Measurements from ENCODE around the gene PTGES2.
"Not testable (repeated sequence)": the region's sequence is repeated elsewhere in the genome, so short reads cannot be mapped to it uniquely, and the experiment has no call there.

PTGES2 gene

DNA sequence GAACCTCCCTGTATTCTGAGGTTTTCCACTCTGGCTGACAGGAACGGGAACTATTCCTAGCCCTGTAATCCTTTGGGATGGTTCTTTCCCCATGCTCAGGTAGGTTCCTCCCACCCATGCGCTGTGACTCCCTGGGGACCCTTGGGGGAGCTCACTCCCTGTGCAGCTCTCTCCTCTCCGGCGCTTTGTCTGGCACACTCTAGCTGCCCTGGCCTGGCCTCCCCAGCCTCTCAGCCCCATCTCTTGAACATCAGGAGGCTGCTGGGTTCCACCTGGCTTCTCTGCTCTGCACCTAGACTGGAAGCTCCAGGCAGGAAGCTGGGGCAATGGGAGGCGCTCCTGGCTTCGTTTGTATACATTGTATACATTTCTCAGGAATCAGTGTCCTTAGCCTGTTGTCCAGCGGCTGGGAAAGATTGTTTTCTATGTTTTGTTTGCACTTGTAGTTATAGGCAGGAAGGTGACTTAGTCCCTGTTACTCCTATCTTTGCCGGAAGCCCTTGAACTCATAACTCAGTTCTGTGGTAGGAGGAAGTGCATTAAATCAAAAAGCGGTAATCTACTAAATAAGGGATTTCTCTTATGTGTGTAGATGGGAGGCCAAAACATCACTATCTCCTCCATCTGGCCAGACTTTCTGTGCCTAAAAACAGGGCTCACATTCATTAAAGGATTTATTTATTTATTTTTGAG lies 39.1 kb downstream of the PTGES2 start:
- DNase-seq (ENCODE audit: low read depth in 2 of 2): no peak

DNA sequence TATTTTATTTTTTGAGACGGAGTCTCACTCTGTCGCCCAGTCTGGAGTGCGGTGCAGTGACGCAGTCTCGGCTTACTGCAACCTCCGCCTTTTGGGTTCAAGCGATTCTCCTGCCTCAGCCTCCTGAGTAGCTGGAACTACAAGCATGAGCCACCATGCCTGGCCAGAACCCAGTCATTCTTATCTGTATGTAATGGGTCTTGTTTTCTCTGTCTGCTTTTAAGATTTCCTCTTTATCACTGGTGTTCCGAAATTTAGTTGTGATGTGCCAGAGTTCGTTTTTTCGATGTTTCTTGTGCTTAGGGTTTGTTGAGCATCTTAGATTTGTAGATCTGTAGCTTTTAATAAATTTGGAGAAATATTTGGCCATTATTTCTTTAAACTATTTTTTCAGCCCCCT lies 40.3 kb downstream of the PTGES2 start:
- DNase-seq (ENCODE audit: low read depth in 2 of 2): no peak

DNA sequence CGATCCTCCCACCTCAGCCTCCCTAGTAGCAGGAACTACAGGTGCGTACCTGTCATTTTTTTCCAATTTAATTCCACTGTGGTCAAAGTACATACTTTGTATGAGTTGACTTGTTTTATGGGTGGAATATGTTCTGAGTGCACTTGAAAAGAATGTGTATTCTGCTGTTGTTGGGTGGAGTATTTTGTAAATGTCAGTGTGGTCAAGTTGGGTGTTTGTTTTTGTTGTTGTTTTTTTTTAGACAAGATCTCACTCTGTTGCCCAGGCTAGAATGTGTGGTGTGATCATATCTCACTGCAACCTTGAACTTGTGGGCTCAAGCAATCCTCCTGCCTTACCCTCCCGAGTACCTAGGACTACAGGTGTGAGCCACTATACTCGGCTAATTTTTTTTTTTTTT lies 41.6 kb downstream of the PTGES2 start:
- DNase-seq (ENCODE audit: low read depth in 2 of 2): no peak

DNA sequence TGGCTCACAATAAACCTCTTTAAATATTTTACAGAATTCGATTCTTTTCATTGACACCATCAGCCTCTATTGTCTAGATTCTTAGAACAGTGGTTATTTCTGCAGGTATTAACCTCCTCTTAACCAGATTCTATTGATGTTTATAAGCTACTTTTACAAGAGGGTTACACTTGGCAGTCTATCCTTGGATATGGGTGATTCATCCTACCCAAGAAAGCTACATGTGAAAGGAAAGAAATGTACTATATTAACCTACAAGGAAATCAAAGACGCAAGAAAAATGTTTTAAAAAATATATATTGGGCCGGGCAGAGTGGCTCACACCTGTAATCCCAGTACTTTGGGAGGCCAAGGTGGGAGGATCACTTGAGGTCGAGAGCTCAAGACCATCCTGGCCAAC lies 42.8 kb downstream of the PTGES2 start:
- DNase-seq (ENCODE audit: low read depth in 2 of 2): no peak

DNA sequence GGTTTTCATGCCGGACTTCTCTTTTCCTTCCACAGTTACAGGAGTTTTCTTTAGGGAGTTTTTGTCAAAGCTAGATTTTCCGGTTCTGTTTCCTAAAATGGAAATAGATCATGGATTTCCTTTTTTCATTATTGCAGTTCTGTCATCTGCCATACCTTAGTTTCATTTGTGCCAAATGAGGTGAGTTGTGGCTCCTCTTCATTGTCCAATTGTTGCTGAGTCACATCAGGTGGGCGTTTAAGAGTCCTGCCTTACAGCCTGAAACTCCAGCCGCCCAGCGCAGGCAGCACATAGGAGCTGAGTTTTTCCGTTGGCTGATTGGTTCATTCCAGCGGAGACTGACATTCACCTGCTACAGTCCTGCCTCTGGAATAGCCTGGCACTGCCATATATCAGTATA lies 45.4 kb downstream of the PTGES2 start:
- no peak for DNase-seq (ENCODE audit: low read depth in 2 of 2)

DNA sequence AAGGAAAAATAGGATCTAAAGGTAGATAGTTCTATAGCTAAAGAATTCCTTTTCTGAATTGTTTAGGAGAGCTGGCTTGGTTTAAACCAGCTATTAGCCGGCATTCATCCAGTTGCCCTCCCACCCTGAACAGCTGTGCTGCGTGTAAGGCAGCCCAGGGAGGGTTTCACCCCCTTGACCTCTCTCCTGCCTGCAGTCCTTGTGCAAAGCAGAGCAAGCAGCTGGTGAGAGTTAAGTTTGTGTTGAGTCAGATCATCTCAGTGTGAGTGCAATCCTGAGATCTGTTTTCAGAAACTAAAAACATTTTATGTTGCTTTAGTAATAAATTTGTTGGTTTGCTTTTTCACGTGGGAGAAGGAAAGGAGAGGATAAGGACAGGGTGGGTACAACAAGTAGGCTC lies 46.5 kb downstream of the PTGES2 start:
- no peak for DNase-seq (ENCODE audit: low read depth in 2 of 2)

DNA sequence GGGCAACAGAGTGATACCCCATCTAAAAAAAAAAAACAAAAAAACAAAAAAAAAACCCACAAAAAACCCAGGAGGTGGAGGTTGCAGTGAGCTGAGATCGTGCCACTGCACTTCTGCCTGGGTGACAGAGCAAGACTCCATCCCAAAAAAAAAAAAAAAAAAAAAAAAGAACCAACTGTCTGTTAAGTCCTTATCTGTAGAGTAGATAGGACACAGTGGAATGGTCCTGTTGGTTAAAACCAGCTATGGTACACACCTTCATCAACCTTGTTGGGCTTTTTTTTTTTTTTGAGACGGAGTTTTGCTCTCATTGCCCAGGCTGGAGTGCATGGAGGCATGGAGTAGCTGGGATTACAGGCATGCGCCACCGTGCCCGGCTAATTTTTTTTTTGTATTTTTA lies 47.3 kb downstream of the PTGES2 start:
- DNase-seq (ENCODE audit: low read depth in 2 of 2): no peak

DNA sequence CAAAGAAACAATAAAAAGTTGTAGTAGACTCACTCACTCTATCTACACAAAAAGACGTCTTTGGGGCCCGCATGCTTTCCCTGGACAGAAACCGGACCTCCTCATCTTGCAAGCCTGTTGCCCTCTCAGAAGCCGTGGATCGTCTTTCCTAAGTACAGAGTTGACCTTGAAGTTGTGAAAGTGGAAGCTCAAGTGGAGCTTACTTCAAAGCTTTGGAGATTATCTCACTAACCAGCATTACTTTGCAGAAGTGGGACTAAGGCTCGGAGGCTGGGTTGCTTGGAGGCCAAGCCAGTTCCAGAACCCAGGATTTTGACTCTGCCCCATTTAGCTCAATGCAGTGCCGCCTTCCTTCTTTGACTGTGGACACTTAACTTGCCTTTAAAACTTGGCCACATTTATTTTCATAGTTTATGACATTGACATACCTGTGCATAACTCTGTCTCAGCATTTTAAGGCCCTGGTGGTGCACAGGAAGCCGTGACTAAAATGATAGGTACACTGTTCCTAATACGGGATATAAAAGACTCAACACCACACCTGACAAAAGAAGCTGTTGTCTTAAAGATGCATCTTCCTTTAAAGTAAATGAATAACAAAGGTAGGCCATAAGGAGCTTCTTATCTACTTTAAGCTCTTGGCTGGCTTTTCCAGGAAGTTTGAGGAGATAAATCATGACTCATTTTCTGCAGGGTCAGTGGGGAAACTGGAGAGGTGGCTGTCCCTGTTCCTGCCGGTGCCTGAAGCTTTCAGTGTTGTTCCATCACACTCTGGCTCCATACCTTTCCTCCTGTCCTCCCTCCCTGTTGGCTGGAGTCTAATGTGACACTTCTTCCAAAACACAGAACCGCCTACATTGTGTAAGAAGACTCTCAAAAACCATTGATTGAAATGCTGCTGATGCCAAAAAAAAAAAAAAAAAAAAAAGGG lies 48.8 kb downstream of the PTGES2 start:
- DNase-seq (ENCODE audit: low read depth in 2 of 2): no peak

DNA sequence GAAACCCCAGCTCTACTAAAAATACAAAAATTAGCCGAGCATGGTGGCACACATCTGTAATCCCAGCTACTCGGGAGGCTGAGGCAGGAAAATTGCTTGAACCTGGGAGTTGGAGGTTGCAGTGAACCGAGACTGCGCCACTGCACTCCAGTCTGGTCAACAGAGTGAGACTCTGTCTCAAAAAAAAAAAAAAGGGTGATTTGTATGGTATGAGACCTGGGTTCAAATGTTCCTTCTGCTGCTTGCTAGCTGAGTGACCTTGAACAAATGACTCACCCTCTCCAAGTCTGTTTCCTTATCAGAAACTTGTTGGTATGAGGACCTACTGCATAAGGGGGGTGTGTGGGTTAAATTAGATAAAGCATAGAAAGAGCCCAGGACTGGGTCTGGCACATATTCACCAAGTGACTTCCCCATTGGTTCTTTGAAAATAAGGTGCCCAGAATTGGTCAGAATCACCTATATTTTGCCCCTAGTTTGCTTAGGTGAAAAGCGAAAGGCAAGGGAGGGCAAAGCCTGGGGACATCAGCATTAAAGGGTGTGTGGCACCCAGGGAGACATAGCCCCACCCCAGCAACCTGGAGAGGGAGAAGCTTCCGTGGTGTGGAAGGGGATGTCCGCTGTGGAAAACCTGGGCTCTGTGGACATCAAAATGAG lies 49.6 kb downstream of the PTGES2 start:
- no peak for DNase-seq (ENCODE audit: low read depth in 2 of 2)

DNA sequence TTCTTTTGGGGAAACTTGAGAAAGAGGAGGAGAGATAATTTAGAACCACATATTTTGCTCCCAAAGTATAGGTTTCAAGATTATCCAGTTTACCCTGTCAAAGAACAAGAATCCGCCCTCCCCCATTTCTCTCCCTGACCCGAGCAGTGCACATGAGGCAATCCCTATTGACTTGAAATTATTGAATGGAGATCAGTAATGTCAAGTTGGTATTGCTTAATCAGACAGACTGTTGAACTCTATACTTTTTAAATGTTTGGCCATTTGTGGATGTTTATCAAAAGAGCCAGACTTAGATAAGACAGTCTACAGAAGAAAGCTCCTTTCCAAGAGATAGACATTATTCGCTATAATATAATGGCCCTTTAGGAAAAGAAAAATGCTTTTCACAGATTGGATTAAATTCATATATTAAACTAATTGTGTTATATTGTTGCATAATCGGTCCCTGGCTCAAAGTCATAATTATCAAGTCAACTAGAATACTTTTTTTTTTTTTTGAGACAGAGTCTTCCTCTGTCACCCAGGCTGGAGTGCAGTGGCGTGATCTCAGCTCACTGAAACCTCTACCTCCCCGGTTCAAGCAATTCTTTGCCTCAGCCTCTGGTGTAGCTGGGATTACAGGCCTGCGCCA lies 54.2 kb downstream of the PTGES2 start:
- no peak for DNase-seq (ENCODE audit: low read depth in 2 of 2)

DNA sequence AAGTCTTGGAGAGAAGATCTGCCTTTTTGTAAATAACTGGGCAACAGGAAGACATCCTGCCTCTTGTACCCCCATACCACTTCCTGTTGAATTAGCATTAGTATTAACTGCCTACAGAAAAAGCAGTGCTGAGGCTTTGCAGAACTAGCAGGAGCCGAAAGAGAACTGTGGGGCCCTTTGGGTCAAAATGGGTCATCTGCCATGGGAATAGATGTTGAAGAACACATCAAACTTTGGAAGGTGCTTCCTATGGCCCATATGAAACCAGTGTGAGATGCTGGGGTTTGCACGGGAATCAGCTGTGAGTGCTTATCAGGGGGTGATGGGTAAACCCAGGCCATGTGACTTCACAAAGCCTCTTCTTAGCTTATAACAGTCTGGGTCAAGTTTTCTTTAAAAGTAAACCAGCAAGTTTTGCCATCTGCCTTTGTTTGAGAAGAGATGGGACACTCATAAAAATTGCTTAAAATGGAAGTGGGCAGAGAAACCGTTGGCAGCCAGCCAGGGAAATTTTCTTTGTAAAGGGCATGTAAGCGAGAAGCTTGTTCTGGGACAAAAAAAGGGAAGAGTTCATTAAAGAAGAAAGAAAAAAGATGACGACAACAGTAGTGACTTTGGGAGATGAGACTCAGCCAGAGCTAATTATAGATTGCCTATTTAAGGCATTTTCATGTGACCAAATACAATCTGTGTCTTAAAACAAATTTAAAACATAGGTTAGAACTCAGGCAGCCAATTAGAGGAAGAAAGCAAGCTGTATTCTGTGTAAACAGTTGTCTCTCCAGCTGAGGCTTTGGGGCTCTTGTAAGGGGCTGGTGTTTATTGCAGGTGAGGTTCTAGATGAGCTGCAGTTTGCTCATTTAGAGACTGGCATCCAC lies 55.1 kb downstream of the PTGES2 start:
- DNase-seq (ENCODE audit: low read depth in 2 of 2): peak; percentile 30 to 36

DNA sequence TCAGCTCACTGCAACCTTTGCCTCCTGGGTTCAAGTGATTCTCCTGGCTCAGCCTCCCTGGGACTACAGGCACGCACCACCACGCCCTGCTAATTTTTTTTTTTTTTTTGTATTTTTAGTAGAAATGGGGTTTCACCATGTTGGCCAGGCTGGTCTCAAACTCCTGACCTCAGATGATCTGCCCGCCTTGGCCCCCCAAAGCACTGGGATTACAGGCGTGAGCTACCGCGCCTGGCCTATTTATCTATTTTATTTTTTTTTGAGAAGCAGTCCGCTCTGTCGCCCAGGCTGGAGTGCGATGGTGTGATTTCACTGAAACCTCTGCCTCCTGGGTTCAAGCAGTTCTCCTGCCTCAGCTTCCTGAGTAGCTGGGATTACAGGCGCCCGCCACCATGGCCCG lies 56.1 kb downstream of the PTGES2 start:
- not testable (repeated sequence) for DNase-seq (ENCODE audit: low read depth in 2 of 2)

DNA sequence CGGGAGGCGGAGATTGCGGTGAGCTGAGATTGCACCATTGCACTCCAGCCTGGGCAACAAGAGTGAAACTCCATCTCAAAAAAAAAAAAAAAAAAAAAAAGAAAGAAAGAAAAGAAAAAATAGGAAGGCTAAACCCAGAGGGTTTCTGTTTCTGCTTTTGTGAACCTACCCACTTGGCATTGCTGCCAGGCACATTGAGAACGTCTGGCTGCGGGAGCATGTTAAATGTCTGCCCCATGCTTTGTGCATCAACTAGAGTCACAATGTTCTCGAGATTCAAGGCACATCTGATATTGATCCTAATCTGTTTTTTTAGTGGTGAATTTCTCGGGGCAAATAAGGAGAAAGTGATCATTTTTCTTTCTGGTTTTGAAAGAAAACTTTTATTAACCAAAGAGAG lies 56.7 kb downstream of the PTGES2 start:
- DNase-seq (ENCODE audit: low read depth in 2 of 2): no peak
